ENCODE results near the gene ARHGAP31. TPM values are rescaled to one million over a fixed set of nuclear protein-coding genes. Genes with fewer than 3 reads are reported as not detected.

ARHGAP31 gene
- total RNA-seq, 4 donors from 2014 or later = 40.0 to 78.9 (median 55.0) TPM

GRCh38 chr3:119349354-119350041 is 55.3 kb downstream of the ARHGAP31 start:
- WGBS, 2 donors = 42 to 49% methylated on average over 4 of the region's 4 CpGs
- no peaks in the 10 kb centered on the region for H3K27me3 ChIP-seq
- peak overlapping the region in 2 of 3 donors; percentile 40 to 51 for H3K27ac ChIP-seq
- DNase-seq = no peak
- no peak overlapping the region for H3K4me3 ChIP-seq (replicated peaks in 1 of 3)
- no peaks in the 10 kb centered on the region for H3K9me3 ChIP-seq
- peaks cover 56 to 69% of the 10 kb centered on the region in 2 donors for H3K4me1 ChIP-seq
- intact Hi-C loops (cut with DNase I) = loop anchor here (10.0 kb wide), 1 partner anchor 75 kb away; no protein-coding TSS in a partner anchor
- H3K36me3 ChIP-seq = no peaks in the 10 kb centered on the region
- TF ChIP-seq POLR2A (IDR thresholded peaks at IDR 0.05) (no peak), CTCF (IDR thresholded peaks at IDR 0.05) (no peak)

- peaks cover 56 to 69% of the 10 kb centered on the region in 2 donors for H3K4me1 ChIP-seq
- H3K27ac ChIP-seq = peak overlapping the region in 2 of 3 donors; percentile 40 to 75
- DNase-seq = no peak
- intact Hi-C loops (cut with DNase I) = loop anchor here (10.0 kb wide), 1 partner anchor 75 kb away; no protein-coding TSS in a partner anchor
- 67 to 72% methylated on average over 10 of the region's 10 CpGs for WGBS, 2 donors
- no peaks in the 10 kb centered on the region for H3K36me3 ChIP-seq
- TF ChIP-seq POLR2A (IDR thresholded peaks at IDR 0.05) (no peak), CTCF (IDR thresholded peaks at IDR 0.05) (no peak)
- no peaks in the 10 kb centered on the region for H3K27me3 ChIP-seq
- no peak overlapping the region for H3K4me3 ChIP-seq (replicated peaks in 1 of 3)
- H3K9me3 ChIP-seq = no peaks in the 10 kb centered on the region
Observed at GRCh38 chr3:119350114-119350513, 55.9 kb downstream of the ARHGAP31 start.

DNA sequence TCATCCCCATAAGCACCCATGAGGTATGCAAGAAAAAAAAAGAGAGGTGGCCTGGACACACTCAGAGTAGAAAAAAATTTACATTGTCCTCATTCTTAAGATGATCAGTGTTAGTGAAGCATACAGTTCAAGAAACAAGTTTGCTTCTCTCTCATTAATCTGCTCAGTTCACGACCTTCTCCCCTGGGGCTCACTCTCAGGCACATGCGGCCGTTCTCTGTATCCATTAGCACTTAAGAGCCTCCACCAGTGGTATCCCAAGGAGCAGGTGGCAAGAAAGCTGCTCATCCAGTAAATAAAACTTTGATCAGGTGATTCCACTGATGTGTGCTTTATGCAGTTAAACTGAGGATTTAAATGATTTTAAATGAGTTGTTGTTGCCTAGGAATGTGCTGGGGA is 57.4 kb downstream of the ARHGAP31 start:
- peak overlapping the region; percentile 27 to 75 (median 47) for H3K27ac ChIP-seq
- WGBS, 2 donors = 34 to 42% methylated on average over 3 of the region's 3 CpGs
- intact Hi-C loops (cut with DNase I) = loop anchor here (10.0 kb wide), 1 partner anchor 77 kb away; no protein-coding TSS in a partner anchor

GRCh38 chr3:119352034-119352609 is 57.9 kb downstream of the ARHGAP31 start:
- H3K27me3 ChIP-seq = no peaks in the 10 kb centered on the region
- TF ChIP-seq CTCF (IDR thresholded peaks at IDR 0.05) = no peak
- no peak for TF ChIP-seq POLR2A (IDR thresholded peaks at IDR 0.05)
- peaks cover 54 to 58% of the 10 kb centered on the region in 2 donors for H3K4me1 ChIP-seq
- intact Hi-C loops (cut with DNase I) = loop anchor here (10.0 kb wide), 1 partner anchor 77 kb away; no protein-coding TSS in a partner anchor
- no peak overlapping the region for H3K4me3 ChIP-seq (replicated peaks in 1 of 3)
- peak overlapping the region; percentile 27 to 75 (median 47) for H3K27ac ChIP-seq
- 81 to 87% methylated on average over 4 of the region's 4 CpGs for WGBS, 2 donors
- no peak for DNase-seq
- H3K36me3 ChIP-seq = no peaks in the 10 kb centered on the region
- no peaks in the 10 kb centered on the region for H3K9me3 ChIP-seq

More for the DNA sequence above, 57.4 kb downstream of the ARHGAP31 start:
- Histone ChIP-seq H3K9me3 (no peaks in the 10 kb centered on the region), H3K27me3 (no peaks in the 10 kb centered on the region), H3K4me3 (replicated peaks in 1 of 3) (no peak overlapping the region), H3K36me3 (no peaks in the 10 kb centered on the region), H3K4me1 (peaks cover 54 to 55% of the 10 kb centered on the region in 2 donors)
- DNase-seq = no peak
- TF ChIP-seq CTCF (IDR thresholded peaks at IDR 0.05) = no peak
- no peak for TF ChIP-seq POLR2A (IDR thresholded peaks at IDR 0.05)
